Kidney (tissue), 14 donors: ENCODE data around the gene DHCR24. TPM values are rescaled to one million over a fixed set of nuclear protein-coding genes. Genes with fewer than 3 reads are reported as not detected.

Experiments
- DNase-seq, 5 donors: peaks; one replicate each; pipeline ENCODE4 v3.0.0-alpha.2; 2013 to 2020
- FAIRE-seq: peaks from 2 replicates; lab custom pipeline; 2012; peaks lifted over from hg19 to GRCh38; lab: Jason Lieb, UNC
- H3K27ac ChIP-seq, 2 donors: one replicate each; pipeline ENCODE4 v1.7.0; 2013; ENCODE audit warnings: low read depth in 2 of 2, low read length in 2 of 2, inconsistent platforms in 1 of 2
- H3K27me3 ChIP-seq: one replicate; pipeline ENCODE4 v1.7.1; 2013; ENCODE audit warnings: low read length, inconsistent platforms; ENCODE audit not compliant: control insufficient read depth, insufficient read depth
- H3K36me3 ChIP-seq, 3 donors: one replicate each; pipeline versions ENCODE4 v1.7.0 to v1.7.1; 2013; ENCODE audit warnings: low read length in 3 of 3, control low read depth in 1 of 3, inconsistent platforms in 1 of 3; ENCODE audit not compliant: insufficient read depth in 3 of 3, control insufficient read depth in 2 of 3
- H3K4me1 ChIP-seq, 3 donors: one replicate each; pipeline versions ENCODE4 v1.7.0 to v1.7.1; 2013; ENCODE audit warnings: low read length in 3 of 3, inconsistent platforms in 1 of 3, low read depth in 1 of 3; ENCODE audit not compliant: control insufficient read depth in 2 of 3, insufficient read depth in 2 of 3
- H3K4me3 ChIP-seq, 3 donors: one replicate each; pipeline versions ENCODE4 v1.7.0 to v1.8.1; 2013; ENCODE audit warnings: low read length in 3 of 3, control low read depth in 1 of 3, inconsistent platforms in 1 of 3
- H3K9ac ChIP-seq, 3 donors: one replicate each; pipeline versions ENCODE4 v1.7.0 to v1.7.1; 2013; ENCODE audit warnings: low read length in 3 of 3, control low read depth in 1 of 3, inconsistent platforms in 1 of 3
- H3K9me3 ChIP-seq, 3 donors: one replicate each; pipeline versions ENCODE4 v1.7.0 to v1.7.1; 2013; ENCODE audit warnings: low read length in 3 of 3, control low read depth in 1 of 3, inconsistent platforms in 1 of 3; ENCODE audit not compliant: control insufficient read depth in 2 of 3, insufficient read depth in 1 of 3
- CTCF ChIP-seq: IDR thresholded peaks from 3 replicates; pipeline ENCODE4 v1.5.1; 2012; ENCODE audit warnings: mild to moderate bottlenecking, moderate library complexity, borderline replicate concordance; ENCODE audit not compliant: insufficient read depth; ENCODE audit errors: extremely low read depth
- intact Hi-C: fragments of 100-400 bp; cut with DNase I; formaldehyde crosslinking; loops from one replicate; pipeline ENCODE4 v1.11.1; 2022
- polyA plus RNA-seq: library from polyadenylated mRNA; stranded (reverse); fragments of 350-450 nt; fragmentation: Illumina TruSeq; extraction: RNeasy Lipid Tissue Mini Kit (QIAGEN cat#74804); gene quantifications from one replicate; pipeline ENCODE4 v1.2.3, GENCODE V29; 2014; ENCODE audit warnings: low read depth, low replicate concordance; ENCODE audit not compliant: insufficient read depth
- total RNA-seq: library from RNA; stranded (reverse); fragmentation: NEBNext Ultra II Directional; extraction: Animal tissue kit (Norgen Biotek cat#: 25700); gene quantifications from one replicate; pipeline ENCODE4 v1.2.1, GENCODE V29; 2021
- donor health status: control.
- donor health status: control.
- donor health status: control.
- donor health status: control.
- donor health status: control.
- donor health status: DM: yes; HTN: yes; CAD: no.
- donor health status: Normal renal cell carcinoma (clear cell type).

The DHCR24 gene
- total and polyA plus RNA-seq, 2 donors from 2014 or later = 33.7 to 91.7 TPM

- Histone ChIP-seq H3K27ac (no peak overlapping the region), H3K27me3 (no peaks in the 10 kb centered on the region), H3K36me3 (no peaks in the 10 kb centered on the region), H3K4me1 (no peaks in the 10 kb centered on the region), H3K9me3 (no peaks in the 10 kb centered on the region), H3K4me3 (no peak overlapping the region), H3K9ac (no peak overlapping the region)
- intact Hi-C loops = no loop called here
- FAIRE-seq = no peak
- peak in 1 of 5 donors; percentile 30 for DNase-seq
- TF ChIP-seq CTCF = no peak
Observed at GRCh38 chr1:54812801-54813484, 74.1 kb downstream of the DHCR24 start.

GRCh38 chr1:54811739-54812655, 75.0 kb downstream of the DHCR24 start:
- DNase-seq (peak in 1 of 5 donors; percentile 36), FAIRE-seq (no peak)
- Histone ChIP-seq H3K4me1 (no peaks in the 10 kb centered on the region), H3K4me3 (no peak overlapping the region), H3K36me3 (no peaks in the 10 kb centered on the region), H3K27me3 (no peaks in the 10 kb centered on the region), H3K27ac (no peak overlapping the region), H3K9me3 (no peaks in the 10 kb centered on the region), H3K9ac (no peak overlapping the region)
- no peak for TF ChIP-seq CTCF
- intact Hi-C loops = no loop called here

- DNase-seq = peak in 1 of 5 donors; percentile 26
- Histone ChIP-seq H3K4me3 (no peak overlapping the region), H3K27ac (no peak overlapping the region), H3K4me1 (no peaks in the 10 kb centered on the region), H3K27me3 (no peaks in the 10 kb centered on the region), H3K9me3 (no peaks in the 10 kb centered on the region), H3K9ac (no peak overlapping the region), H3K36me3 (no peaks in the 10 kb centered on the region)
- intact Hi-C loops = no loop called here
- FAIRE-seq = no peak
- TF ChIP-seq CTCF = no peak
Observed at GRCh38 chr1:54811066-54811465, 75.9 kb downstream of the DHCR24 start.
